ENCODE data around the gene WDFY1. TPM values are rescaled to one million over a fixed set of nuclear protein-coding genes. Genes with fewer than 3 reads are reported as not detected.

WDFY1 gene
- total and polyA plus RNA-seq, 3 donors from 2014 or later, result 29.5 to 62.9 (median 49.4) TPM

DNA sequence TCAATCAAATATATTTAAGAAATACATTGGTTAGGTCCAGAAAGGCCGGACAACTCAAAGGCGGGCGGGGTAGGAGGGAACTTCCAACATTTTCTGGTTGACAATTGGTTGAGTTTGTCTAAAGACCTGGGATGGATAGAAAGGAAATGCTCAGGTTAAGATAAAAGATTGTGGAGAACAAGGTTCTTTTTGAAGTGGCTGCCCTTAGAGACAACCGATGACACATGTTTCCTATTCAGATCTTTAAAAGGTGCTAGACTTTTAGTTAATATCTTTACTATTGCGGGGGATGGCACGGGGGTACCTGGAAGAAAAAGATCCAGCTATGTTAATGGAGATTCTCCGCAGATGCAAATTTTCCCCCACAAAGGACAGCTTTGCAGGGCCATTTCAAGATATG is 97.7 kb downstream of the WDFY1 start:
- Histone ChIP-seq H3K36me3 (ENCODE audit: low read depth, missing control alignments) (no peaks in the 10 kb centered on the region), H3K4me1 (no peaks in the 10 kb centered on the region), H3K9me3 (no peaks in the 10 kb centered on the region), H3K27ac (no peak overlapping the region), H3K4me3 (no peak overlapping the region), H3K27me3 (no peaks in the 10 kb centered on the region)
- DNase-seq, result no peak
- intact Hi-C loops (cut with DNase I; ENCODE audit: low total_unique reads), result no loop called here
- WGBS, 2 donors, result 94% methylated on average over 7 of the region's 7 CpGs
- TF ChIP-seq, protein P1, sequence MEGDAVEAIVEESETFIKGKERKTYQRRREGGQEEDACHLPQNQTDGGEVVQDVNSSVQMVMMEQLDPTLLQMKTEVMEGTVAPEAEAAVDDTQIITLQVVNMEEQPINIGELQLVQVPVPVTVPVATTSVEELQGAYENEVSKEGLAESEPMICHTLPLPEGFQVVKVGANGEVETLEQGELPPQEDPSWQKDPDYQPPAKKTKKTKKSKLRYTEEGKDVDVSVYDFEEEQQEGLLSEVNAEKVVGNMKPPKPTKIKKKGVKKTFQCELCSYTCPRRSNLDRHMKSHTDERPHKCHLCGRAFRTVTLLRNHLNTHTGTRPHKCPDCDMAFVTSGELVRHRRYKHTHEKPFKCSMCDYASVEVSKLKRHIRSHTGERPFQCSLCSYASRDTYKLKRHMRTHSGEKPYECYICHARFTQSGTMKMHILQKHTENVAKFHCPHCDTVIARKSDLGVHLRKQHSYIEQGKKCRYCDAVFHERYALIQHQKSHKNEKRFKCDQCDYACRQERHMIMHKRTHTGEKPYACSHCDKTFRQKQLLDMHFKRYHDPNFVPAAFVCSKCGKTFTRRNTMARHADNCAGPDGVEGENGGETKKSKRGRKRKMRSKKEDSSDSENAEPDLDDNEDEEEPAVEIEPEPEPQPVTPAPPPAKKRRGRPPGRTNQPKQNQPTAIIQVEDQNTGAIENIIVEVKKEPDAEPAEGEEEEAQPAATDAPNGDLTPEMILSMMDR (IDR thresholded peaks at IDR 0.05), result no peak
- no peak for TF ChIP-seq POLR2A (IDR thresholded peaks at IDR 0.05)

DNA sequence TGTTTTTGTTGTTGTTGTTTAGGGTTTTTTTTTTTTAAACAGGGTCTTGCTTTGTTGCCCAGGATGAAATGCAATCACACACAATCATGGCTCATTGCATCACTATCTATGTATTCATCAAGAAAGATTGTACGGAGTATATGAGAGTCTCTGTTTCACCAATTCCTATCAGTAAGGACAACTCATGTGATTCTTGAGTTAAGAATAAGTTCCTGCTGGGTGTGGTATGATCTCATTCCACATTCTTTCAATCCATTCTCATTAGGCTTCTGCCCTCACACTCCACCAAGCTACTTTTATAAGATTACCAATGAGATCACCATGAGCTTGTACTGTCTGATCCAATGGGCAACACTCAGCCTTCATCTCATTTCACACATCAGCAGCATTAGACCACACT is 98.6 kb downstream of the WDFY1 start:
- Histone ChIP-seq H3K4me1 (no peaks in the 10 kb centered on the region), H3K27me3 (no peaks in the 10 kb centered on the region), H3K36me3 (ENCODE audit: low read depth, missing control alignments) (no peaks in the 10 kb centered on the region), H3K27ac (no peak overlapping the region), H3K4me3 (no peak overlapping the region), H3K9me3 (no peaks in the 10 kb centered on the region)
- 89 to 92% methylated on average over 1 of the region's 1 CpG for WGBS, 2 donors
- no peak for TF ChIP-seq POLR2A (IDR thresholded peaks at IDR 0.05)
- TF ChIP-seq, protein P1 (IDR thresholded peaks at IDR 0.05), result no peak
- DNase-seq, result no peak
- intact Hi-C loops (cut with DNase I; ENCODE audit: low total_unique reads), result no loop called here

DNA sequence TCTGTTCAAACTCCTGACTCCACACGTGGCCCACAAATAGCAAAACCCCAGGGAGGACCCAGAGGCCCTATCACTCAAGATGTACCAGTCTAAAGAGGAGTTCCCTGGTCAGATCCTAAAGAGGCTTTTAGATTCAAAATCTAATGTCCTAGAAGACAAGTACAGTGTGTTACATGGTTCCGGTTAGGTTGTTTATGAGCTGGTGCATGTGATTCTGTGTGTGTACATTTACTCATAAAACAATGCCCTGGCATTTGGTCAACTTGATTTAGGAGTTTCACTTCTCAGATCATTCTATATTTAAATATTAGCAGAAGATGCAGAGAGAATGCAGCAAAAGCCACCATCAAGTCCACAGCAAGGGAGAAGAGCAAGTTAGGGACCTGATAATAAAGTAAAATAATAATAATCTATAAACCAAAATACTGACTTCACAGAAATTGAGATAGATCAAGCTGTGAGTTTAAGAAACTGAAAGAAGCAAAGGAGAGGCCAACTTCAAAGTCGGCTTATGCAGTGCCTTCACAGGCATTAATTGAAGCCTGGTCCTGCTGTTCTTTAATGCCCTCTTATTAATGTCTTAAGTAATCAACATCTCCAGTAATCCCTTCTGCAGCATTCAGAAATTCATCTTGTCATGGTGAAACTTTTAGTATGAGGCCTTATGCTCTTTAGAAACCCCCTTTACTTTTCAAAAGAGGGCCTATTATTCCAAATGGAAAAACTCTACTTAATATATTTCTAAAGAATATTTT is 103.5 kb downstream of the WDFY1 start:
- no peak overlapping the region for H3K27ac ChIP-seq

DNA sequence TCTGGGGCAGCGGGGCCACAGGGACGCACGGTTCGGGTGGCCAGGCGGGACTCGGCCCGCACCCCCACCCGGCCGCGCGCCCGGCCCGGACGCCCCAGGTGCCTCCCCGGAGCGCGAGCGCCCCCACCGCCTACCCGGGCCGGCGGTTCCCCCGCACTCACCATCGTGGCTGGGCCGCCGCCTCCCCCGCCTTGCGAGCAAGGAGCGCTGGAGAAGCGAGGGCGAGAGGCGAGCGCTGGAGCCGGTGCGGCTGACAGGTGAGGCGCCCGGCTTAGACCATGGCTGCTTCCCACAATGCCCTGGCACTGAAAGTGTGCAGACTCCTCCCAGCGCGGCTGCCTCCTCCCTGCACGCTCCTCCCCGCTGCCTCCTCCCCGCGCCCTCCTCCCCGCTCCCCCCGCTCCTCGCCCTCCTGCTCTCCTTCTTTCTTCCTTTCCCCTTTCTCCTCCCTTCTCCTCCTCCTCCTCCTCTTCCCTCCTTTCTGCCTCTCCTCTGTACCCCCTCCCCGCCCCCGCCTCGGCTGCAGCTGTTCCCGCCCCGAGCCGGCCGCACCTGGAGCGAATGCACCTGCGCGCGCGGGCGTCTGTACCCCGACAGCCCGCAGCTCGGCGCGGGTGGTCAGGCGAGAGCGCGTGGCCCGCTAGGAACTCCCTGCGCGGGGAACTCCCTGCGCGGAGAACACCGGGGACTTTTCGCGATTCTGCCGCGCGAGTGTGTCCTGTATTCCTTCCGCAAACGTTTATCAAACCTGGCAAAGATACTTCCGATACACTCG is 107.7 kb downstream of the WDFY1 start, which contains the start of gene AP1S3:
AP1S3 (minus strand) TSS at position 296 of the 775 bp plus-strand sequence; CDS start at position 164, 132 bp downstream.
- no peaks in the 10 kb centered on the region for H3K27me3 ChIP-seq
- TF ChIP-seq POLR2A (IDR thresholded peaks at IDR 0.05), result no peak
- TF ChIP-seq, protein P1 (IDR thresholded peaks at IDR 0.05), result no peak
- peaks cover 4% of the 10 kb centered on the region for H3K4me1 ChIP-seq
- 0% methylated on average over 60 to 61 of the region's 82 CpGs for WGBS, 2 donors
- intact Hi-C loops (cut with DNase I; ENCODE audit: low total_unique reads), result no loop called here
- DNase-seq, result peak; percentile 75
- peak within 1 kb of the TSS in 1 of 2 donors; percentile 39 for H3K27ac ChIP-seq
- H3K4me3 ChIP-seq, result peak within 1 kb of the TSS; percentile 56 to 71
- no peaks in the 10 kb centered on the region for H3K36me3 ChIP-seq (ENCODE audit: low read depth, missing control alignments)
- H3K9me3 ChIP-seq, result no peaks in the 10 kb centered on the region

More for the DNA sequence above, 103.5 kb downstream of the WDFY1 start:
- 73 to 79% methylated on average over 3 of the region's 3 CpGs for WGBS, 2 donors
- DNase-seq, result no peak
- Histone ChIP-seq H3K27me3 (no peaks in the 10 kb centered on the region), H3K4me1 (peaks cover 3% of the 10 kb centered on the region), H3K4me3 (no peak overlapping the region), H3K9me3 (no peaks in the 10 kb centered on the region), H3K36me3 (ENCODE audit: low read depth, missing control alignments) (no peaks in the 10 kb centered on the region)
- TF ChIP-seq, protein P1 (IDR thresholded peaks at IDR 0.05), result no peak
- no peak for TF ChIP-seq POLR2A (IDR thresholded peaks at IDR 0.05)
- intact Hi-C loops (cut with DNase I; ENCODE audit: low total_unique reads), result no loop called here
